HepG2 (cell line): ENCODE results near the gene RCN1. TPM values are rescaled to one million over a fixed set of nuclear protein-coding genes. Genes with fewer than 3 reads are reported as not detected.

Source experiments
- ARNT ChIP-seq: fragments of 450-650 bp; IDR thresholded peaks from 2 replicates; pipeline ENCODE4 v1.6.1; 2017
- BRD4 ChIP-seq: sonication (generic); formaldehyde crosslinking; IDR thresholded peaks from 2 replicates; pipeline ENCODE4 v1.4.0; 2020; ENCODE audit warnings: missing genetic modification reagents
- CBX5 ChIP-seq: sonication (generic); formaldehyde crosslinking; IDR thresholded peaks from 2 replicates; pipeline ENCODE4 v1.4.0; 2020; ENCODE audit warnings: missing genetic modification reagents, borderline replicate concordance
- CEBPB ChIP-seq: IDR thresholded peaks from 2 replicates; pipeline ENCODE4 v1.6.1; 2011; ENCODE audit warnings: low read depth, low read length, improper control_type of control experiment, borderline replicate concordance
- CENPT ChIP-seq: sonication (generic); formaldehyde crosslinking; IDR thresholded peaks from 2 replicates; pipeline ENCODE4 v1.8.0; 2022; ENCODE audit warnings: low read depth, mild to moderate bottlenecking, moderate library complexity, missing genetic modification reagents
- DMTF1 ChIP-seq: sonication (generic); formaldehyde crosslinking; IDR thresholded peaks from 2 replicates; pipeline ENCODE4 v1.4.0; 2020; ENCODE audit warnings: mild to moderate bottlenecking, missing genetic modification reagents
- KMT2A ChIP-seq: sonication (generic); formaldehyde crosslinking; IDR thresholded peaks from 2 replicates; pipeline ENCODE4 v1.4.0; 2020; ENCODE audit warnings: missing genetic modification reagents
- KMT2B ChIP-seq: IDR thresholded peaks from 2 replicates; pipeline ENCODE4 v1.6.1; 2016; ENCODE audit warnings: missing genetic modification reagents, missing compliant biosample characterization
- NPAS2 ChIP-seq: sonication (generic); formaldehyde crosslinking; IDR thresholded peaks from 2 replicates; pipeline ENCODE4 v1.8.0; 2022; ENCODE audit warnings: mild to moderate bottlenecking, missing genetic modification reagents, borderline replicate concordance
- PAF1 ChIP-seq: IDR thresholded peaks from 2 replicates; pipeline ENCODE4 v1.6.1; 2016; ENCODE audit warnings: missing genetic modification reagents, missing compliant biosample characterization
- STAT5B ChIP-seq: sonication (generic); formaldehyde crosslinking; IDR thresholded peaks from 2 replicates; pipeline ENCODE4 v1.4.0; 2020; ENCODE audit warnings: missing genetic modification reagents
- U2AF2 ChIP-seq: fragments of 200-400 bp; formaldehyde crosslinking; IDR thresholded peaks from 2 replicates; pipeline ENCODE4 v1.6.1; 2017; ENCODE audit warnings: low read depth, mild to moderate bottlenecking, low read length
- ZC3H4 ChIP-seq: sonication (generic); formaldehyde crosslinking; IDR thresholded peaks from 2 replicates; pipeline ENCODE4 v1.4.0; 2020; ENCODE audit warnings: missing genetic modification reagents, borderline replicate concordance
- ZEB1 ChIP-seq: IDR thresholded peaks from 2 replicates; pipeline ENCODE4 v1.6.1; 2012; ENCODE audit warnings: mild to moderate bottlenecking, low read depth, inconsistent platforms; ENCODE audit not compliant: insufficient replicate concordance
- ZFP82 ChIP-seq: sonication (generic); formaldehyde crosslinking; IDR thresholded peaks from 2 replicates; pipeline ENCODE4 v1.5.1; 2020; ENCODE audit warnings: mild to moderate bottlenecking, missing genetic modification reagents, borderline replicate concordance
- ZNF274 ChIP-seq: sonication (generic); formaldehyde crosslinking; IDR thresholded peaks from 2 replicates; pipeline ENCODE4 v1.5.1; 2020; ENCODE audit warnings: mild to moderate bottlenecking, missing genetic modification reagents
- ZNF703 ChIP-seq: sonication (generic); formaldehyde crosslinking; IDR thresholded peaks from 2 replicates; pipeline ENCODE4 v1.5.1; 2020; ENCODE audit warnings: missing genetic modification reagents, mild to moderate bottlenecking, moderate library complexity, borderline replicate concordance
- ZNF772 ChIP-seq: sonication (generic); formaldehyde crosslinking; IDR thresholded peaks from 2 replicates; pipeline ENCODE4 v1.5.0; 2020; ENCODE audit warnings: mild to moderate bottlenecking, missing genetic modification reagents
- ZNF782 ChIP-seq: sonication (generic); formaldehyde crosslinking; IDR thresholded peaks from 2 replicates; pipeline ENCODE4 v1.4.0; 2020; ENCODE audit warnings: missing genetic modification reagents, mild to moderate bottlenecking, borderline replicate concordance
- ZNF792 ChIP-seq: IDR thresholded peaks from 2 replicates; pipeline ENCODE4 v1.6.1; 2016
- polyA plus RNA-seq, 8 experiments: library from polyadenylated mRNA; depleted of rRNA in 3 of 8; stranded (reverse) in 7 of 8; unstranded in 1 of 8; fragments of >200 nt; fragmentation: Illumina TruSeq in 4 of 8; extraction: Trizol in 4 of 8; gene quantifications; 2 replicates each; pipeline versions ENCODE4 v1.2.1 to v1.2.3, GENCODE V29; 2011 to 2016; ENCODE audit warnings: low read depth in 4 of 8, missing spikeins in 1 of 8, mixed read lengths in 1 of 8; ENCODE audit not compliant: insufficient read depth in 1 of 8
- total RNA-seq, 5 experiments: library from RNA; depleted of rRNA; stranded (reverse); fragments of >200 nt; fragmentation: Illumina TruSeq; extraction: Trizol; gene quantifications; 2 replicates each; pipeline ENCODE4 v1.2.3, GENCODE V29; 2016; ENCODE audit warnings: low read depth in 1 of 5
- TF ChIP-seq, protein P1 (sequence below): sonication (generic); formaldehyde crosslinking; conservative IDR thresholded peaks from 2 replicates; pipeline ENCODE4 v1.8.0; 2022; ENCODE audit warnings: missing genetic modification reagents
- TF ChIP-seq, protein P2 (sequence below), 2 experiments: fragments of 450-650 bp in 1 of 2; sonication (generic) in 1 of 2; formaldehyde crosslinking; IDR thresholded peaks; 2 replicates each; pipeline versions ENCODE4 v1.5.0 to v1.8.0; 2020 to 2022; ENCODE audit warnings: mild to moderate bottlenecking in 1 of 2, missing genetic modification reagents in 1 of 2

Gene RCN1
- total and polyA plus RNA-seq, 2 of the 13 experiments (the other 11 are each of a cell fraction or from before 2014, with no cell fraction given), result 22.0 to 28.5 TPM

DNA sequence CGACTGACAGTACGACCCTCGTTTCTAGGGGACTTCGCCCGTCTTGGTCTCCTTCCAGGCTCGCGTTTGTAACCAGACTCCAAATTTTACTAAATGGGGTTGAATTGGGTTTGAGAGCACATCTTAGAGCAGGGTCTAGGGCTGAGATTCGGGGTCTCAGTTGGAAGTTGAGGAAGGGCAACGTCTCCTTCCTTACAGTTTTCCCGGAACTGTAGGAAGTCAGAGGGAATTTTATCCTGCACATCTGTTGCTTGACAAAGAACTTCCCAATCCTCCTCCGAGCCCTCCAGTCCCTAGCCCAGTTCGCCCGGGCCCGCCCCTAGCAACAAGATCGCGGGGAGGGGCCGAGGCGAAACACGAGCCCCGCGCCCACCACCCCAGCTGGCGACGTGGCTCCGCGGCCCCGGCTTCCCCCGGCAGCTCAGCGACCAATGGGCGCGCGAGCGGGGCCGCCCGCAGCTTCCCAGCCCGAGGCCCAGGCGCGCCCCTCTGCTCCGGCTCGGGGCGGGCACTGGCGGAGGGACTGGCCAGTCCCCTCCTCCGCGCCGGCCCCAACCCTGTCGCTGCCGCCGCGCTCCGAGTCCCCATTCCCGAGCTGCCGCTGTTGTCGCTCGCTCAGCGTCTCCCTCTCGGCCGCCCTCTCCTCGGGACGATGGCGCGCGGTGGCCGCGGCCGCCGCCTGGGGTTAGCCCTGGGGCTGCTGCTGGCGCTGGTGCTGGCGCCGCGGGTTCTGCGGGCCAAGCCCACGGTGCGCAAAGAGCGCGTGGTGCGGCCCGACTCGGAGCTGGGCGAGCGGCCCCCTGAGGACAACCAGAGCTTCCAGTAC lies at the start of gene RCN1 (continued):
- no peak for TF ChIP-seq DMTF1 (CRISPR knock-in tag)
- peak; percentile 23; the same call in 1 of the 2 replicates for TF ChIP-seq ZFP82
- no peak for TF ChIP-seq ARNT
- no peak for TF ChIP-seq NPAS2 (CRISPR knock-in tag)
- TF ChIP-seq PAF1 (CRISPR knock-in tag), result no peak
- no peak for TF ChIP-seq ZC3H4 (CRISPR knock-in tag)
- TF ChIP-seq STAT5B, result no peak
- 0 out of 2 replicates have a peak, but pooled peaks have one; percentile 34 for TF ChIP-seq ZNF274 (CRISPR knock-in tag)
- TF ChIP-seq ZNF703 (CRISPR knock-in tag), result no peak
- TF ChIP-seq ZNF792, result no peak
- TF ChIP-seq U2AF2, result no peak
- TF ChIP-seq, protein P1, sequence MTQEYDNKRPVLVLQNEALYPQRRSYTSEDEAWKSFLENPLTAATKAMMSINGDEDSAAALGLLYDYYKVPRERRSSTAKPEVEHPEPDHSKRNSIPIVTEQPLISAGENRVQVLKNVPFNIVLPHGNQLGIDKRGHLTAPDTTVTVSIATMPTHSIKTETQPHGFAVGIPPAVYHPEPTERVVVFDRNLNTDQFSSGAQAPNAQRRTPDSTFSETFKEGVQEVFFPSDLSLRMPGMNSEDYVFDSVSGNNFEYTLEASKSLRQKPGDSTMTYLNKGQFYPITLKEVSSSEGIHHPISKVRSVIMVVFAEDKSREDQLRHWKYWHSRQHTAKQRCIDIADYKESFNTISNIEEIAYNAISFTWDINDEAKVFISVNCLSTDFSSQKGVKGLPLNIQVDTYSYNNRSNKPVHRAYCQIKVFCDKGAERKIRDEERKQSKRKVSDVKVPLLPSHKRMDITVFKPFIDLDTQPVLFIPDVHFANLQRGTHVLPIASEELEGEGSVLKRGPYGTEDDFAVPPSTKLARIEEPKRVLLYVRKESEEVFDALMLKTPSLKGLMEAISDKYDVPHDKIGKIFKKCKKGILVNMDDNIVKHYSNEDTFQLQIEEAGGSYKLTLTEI (CRISPR knock-in tag), result no peak
- TF ChIP-seq KMT2B, result no peak
- no peak for TF ChIP-seq ZNF782
- no peak for TF ChIP-seq CBX5 (CRISPR knock-in tag)
- 0 out of 2 replicates have a peak, but pooled peaks have one; percentile 24 for TF ChIP-seq CENPT
- no peak for TF ChIP-seq BRD4 (CRISPR knock-in tag)
- TF ChIP-seq CEBPB, result no peak
- TF ChIP-seq KMT2A (CRISPR knock-in tag), result 0 out of 2 replicates have a peak, but pooled peaks have one; percentile 13
- TF ChIP-seq ZNF772 (CRISPR knock-in tag), result 0 out of 2 replicates have a peak, but pooled peaks have one; percentile 15
- TF ChIP-seq, protein P2, sequence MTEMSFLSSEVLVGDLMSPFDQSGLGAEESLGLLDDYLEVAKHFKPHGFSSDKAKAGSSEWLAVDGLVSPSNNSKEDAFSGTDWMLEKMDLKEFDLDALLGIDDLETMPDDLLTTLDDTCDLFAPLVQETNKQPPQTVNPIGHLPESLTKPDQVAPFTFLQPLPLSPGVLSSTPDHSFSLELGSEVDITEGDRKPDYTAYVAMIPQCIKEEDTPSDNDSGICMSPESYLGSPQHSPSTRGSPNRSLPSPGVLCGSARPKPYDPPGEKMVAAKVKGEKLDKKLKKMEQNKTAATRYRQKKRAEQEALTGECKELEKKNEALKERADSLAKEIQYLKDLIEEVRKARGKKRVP (CRISPR knock-in tag; IDR thresholded peaks at IDR 0.05), result 0 out of 4 replicates have a peak, but pooled peaks of 1 of the 2 experiments have one; percentile 4
- TF ChIP-seq ZEB1, result no peak
